Left renal pelvis (tissue), 4 donors: ENCODE results near the gene PIEZO2. TPM values are rescaled to one million over a fixed set of nuclear protein-coding genes. Genes with fewer than 3 reads are reported as not detected.
"Not testable (repeated sequence)": the region's sequence is repeated elsewhere in the genome, so short reads cannot be mapped to it uniquely, and the experiment has no call there.

Experiments
- DNase-seq, 4 donors: peaks; one replicate each; pipeline ENCODE4 v3.0.0-alpha.2; 2013; ENCODE audit warnings: low read depth in 4 of 4, low spot score in 3 of 4
- polyA plus RNA-seq, 4 donors: library from polyadenylated mRNA; unstranded; fragments of 120-200 nt; gene quantifications; one replicate each; pipeline ENCODE4 v1.2.1, GENCODE V29; 2013; ENCODE audit not compliant: insufficient read length in 4 of 4

The PIEZO2 gene
- polyA plus RNA-seq, 4 donors, result 14.7 to 30.7 (median 19.1) TPM

- no peak for DNase-seq
Measured at GRCh38 chr18:10936176-10937053, 213.0 kb downstream of the PIEZO2 start.

GRCh38 chr18:10935588-10935987 lies 213.8 kb downstream of the PIEZO2 start:
- DNase-seq, result no peak

GRCh38 chr18:10933648-10934047 lies 215.7 kb downstream of the PIEZO2 start:
- DNase-seq, result not testable (repeated sequence)

GRCh38 chr18:10930076-10930475 lies 219.3 kb downstream of the PIEZO2 start:
- no peak for DNase-seq

GRCh38 chr18:10928772-10929373 lies 220.5 kb downstream of the PIEZO2 start:
- DNase-seq, result no peak

- DNase-seq, result no peak
Measured at GRCh38 chr18:10928011-10928771, 221.2 kb downstream of the PIEZO2 start.

- no peak for DNase-seq
Measured at GRCh38 chr18:10927286-10927992, 221.9 kb downstream of the PIEZO2 start.

GRCh38 chr18:10926621-10927161 lies 222.7 kb downstream of the PIEZO2 start:
- no peak for DNase-seq

- no peak for DNase-seq
Measured at GRCh38 chr18:10924290-10924689, 225.1 kb downstream of the PIEZO2 start.

- no peak for DNase-seq
Measured at GRCh38 chr18:10923551-10924070, 225.8 kb downstream of the PIEZO2 start.

- DNase-seq, result no peak
Measured at GRCh38 chr18:10923141-10923540, 226.2 kb downstream of the PIEZO2 start.

GRCh38 chr18:10922712-10923111 lies 226.7 kb downstream of the PIEZO2 start:
- DNase-seq, result not testable (repeated sequence)

- not testable (repeated sequence) for DNase-seq
Measured at GRCh38 chr18:10920309-10920708, 229.1 kb downstream of the PIEZO2 start.

- DNase-seq, result no peak
Measured at GRCh38 chr18:10919851-10920250, 229.5 kb downstream of the PIEZO2 start.

- DNase-seq, result no peak
Measured at GRCh38 chr18:10916865-10917264, 232.5 kb downstream of the PIEZO2 start.

- DNase-seq, result no peak
Measured at GRCh38 chr18:10916387-10916786, 233.0 kb downstream of the PIEZO2 start.

- DNase-seq, result not testable (repeated sequence)
Measured at GRCh38 chr18:10915748-10916147, 233.6 kb downstream of the PIEZO2 start.

GRCh38 chr18:10914610-10915009 lies 234.8 kb downstream of the PIEZO2 start:
- not testable (repeated sequence) for DNase-seq

GRCh38 chr18:10913919-10914318 lies 235.4 kb downstream of the PIEZO2 start:
- no peak for DNase-seq
